Measurements from ENCODE around the gene GPR141.
A peak's percentile ranks its signal among the peaks of the same experiment; 100 is the strongest.
"Not testable (repeated sequence)": the region's sequence is repeated elsewhere in the genome, so short reads cannot be mapped to it uniquely, and the experiment has no call there.

GPR141 gene

DNA sequence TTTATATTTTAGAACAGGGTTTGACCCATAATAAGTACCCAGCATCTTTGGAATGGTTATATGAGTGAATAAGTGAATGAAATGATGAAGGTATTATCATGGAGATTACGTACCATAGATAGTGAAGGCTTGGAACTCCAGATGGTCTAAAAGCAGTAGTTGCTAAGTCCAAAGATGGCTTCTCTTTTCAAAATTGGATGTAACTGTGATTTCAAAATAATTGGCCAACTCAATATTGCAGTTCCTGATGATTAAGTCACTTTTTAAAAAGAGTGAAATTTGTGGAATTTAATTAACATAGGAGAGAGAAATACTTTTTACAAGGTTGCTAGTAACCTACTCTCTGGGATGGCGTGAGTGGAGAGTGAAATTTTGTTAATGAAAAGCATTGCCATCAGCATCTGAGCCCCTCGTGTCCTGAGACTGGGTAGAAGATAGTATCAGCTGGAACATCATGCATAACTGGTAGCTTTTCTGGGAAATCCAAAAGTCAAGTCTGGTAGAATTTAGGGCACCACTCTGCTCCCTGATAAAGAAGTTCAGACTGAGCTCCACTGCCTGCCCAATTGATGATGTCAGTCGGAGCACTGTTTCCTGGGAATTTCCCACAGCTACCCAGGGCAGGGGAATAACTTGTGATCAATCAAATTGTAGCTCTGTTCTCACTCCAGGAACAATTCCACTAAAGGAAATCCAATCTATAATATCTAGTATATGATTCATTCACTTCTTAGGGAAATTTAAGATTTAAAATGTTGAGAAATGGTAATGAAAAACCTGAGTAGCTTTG is 3.2 kb downstream of the GPR141 start:
- no peak for DNase-seq

- DNase-seq: peak; percentile 31
Observed at GRCh38 chr7:37690206-37690605, 6.6 kb downstream of the GPR141 start.

DNA sequence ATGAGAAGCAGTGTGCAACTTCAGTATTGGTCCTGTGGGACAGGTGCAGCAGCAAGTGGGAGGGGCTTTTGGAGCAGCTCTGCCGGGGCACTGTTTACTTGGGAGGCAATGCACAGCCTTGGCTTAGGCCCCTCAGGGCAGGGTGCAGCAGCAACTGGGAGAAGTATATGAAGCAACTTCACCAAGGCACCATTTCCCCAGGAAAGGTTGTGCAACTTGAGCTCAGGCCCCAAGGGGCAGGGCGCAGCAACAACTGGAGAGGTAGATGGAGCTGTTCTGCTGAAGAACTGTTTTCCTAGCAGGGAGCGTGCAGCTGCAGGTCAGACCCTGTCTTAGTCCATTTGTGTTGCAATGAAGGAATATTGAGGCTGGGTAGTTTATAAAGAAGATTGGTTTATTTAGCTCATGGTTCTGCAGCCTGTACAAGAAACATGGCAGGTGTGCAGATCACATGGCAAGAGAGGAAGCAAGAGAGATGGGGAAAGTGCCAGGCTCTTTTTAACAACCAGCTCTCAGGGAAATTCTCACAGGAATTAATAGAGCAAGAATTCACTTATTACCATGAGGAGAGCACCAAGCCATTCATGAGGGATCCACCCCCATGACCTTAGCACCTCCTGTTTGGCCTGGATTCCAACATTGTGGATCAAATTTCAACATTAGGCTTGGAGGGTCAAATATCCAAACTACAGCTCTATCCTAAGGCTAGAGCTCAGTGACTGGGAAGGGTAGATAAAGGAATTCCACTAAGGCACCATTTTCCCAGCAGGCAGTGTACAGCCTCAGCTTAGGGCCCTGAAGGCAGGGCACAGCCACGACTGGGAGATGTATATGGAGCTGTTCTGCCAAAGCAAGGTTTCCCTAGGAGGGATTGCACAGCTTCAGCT is 10.9 kb downstream of the GPR141 start:
- DNase-seq: peak; percentile 53

DNA sequence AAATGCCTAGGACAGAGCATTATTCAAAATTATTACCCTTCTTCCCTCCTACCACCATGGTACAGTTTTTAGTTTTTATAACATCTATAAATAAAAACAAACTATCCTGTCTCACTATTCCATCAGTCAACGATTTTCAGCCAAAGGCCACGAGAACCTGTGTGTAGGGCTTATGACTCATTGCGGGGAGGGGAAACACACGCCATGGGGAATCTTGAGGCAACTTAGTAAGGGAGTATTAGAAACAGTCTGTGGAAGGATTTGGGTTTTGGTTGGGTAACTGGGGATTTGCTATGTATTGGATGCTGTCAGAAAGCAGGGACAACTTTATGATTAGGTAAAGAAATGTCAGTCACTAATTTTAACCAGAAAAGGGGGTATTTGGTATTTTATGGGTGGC is 14.7 kb downstream of the GPR141 start:
- no peak for DNase-seq

DNA sequence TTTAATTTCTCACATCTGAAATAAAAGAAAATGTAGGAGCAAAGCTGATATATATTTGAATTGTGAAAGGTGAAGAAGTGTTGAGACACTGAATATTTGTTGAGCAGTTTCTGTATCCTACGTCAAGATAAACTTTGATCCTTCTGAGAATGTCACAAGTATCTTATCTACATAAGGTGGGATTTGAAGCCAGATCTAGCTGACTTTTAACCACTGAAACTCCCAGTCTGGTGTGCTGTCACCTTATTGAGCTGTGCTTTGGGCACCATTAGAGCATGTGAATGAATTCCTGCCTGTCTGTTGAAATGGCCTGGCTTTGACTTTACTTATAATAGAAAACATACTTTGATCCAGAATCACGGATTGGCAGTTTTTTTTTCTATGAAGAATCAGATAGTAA is 15.2 kb downstream of the GPR141 start:
- DNase-seq: no peak

GRCh38 chr7:37701769-37702168 is 18.2 kb downstream of the GPR141 start:
- DNase-seq: no peak

- no peak for DNase-seq
Observed at GRCh38 chr7:37703361-37703760, 19.8 kb downstream of the GPR141 start.

- DNase-seq: not testable (repeated sequence)
Observed at GRCh38 chr7:37704328-37704833, 20.8 kb downstream of the GPR141 start.

GRCh38 chr7:37705976-37706375 is 22.4 kb downstream of the GPR141 start:
- DNase-seq: no peak

GRCh38 chr7:37706804-37707203 is 23.2 kb downstream of the GPR141 start:
- no peak for DNase-seq

DNA sequence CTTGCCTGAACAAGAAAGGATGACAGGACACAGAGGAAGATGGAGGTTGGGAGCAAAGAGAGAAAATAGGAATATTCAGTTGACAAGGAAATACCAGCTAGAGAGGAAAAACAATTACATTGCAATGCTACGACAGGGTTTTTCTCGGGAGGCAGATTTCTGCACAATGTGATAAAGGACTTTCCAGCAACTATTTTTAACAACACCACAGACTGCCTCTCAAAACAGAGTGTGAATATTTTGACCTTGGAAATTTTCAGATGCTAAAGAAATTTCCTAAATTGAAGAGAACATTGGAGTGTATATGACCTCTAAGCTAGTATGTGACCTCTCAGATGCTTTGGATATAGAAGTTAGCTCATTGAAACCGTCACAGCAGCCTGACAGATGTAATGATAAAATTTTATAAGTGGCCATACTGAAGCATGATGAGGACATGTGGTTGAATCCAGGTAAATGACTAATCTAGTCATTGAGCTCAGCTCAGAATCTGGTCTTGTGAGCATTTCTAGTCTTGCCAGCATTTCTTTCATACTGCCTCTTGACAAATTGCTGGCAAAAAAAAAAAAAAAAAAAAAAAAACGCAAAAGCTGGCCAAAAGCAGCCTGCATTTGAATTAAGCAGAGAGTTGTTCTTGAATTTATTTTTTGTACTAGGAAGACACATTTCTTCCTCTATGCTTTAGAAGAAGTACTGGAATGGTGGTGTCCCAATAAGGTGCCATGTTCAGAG is 24.4 kb downstream of the GPR141 start:
- no peak for DNase-seq

DNA sequence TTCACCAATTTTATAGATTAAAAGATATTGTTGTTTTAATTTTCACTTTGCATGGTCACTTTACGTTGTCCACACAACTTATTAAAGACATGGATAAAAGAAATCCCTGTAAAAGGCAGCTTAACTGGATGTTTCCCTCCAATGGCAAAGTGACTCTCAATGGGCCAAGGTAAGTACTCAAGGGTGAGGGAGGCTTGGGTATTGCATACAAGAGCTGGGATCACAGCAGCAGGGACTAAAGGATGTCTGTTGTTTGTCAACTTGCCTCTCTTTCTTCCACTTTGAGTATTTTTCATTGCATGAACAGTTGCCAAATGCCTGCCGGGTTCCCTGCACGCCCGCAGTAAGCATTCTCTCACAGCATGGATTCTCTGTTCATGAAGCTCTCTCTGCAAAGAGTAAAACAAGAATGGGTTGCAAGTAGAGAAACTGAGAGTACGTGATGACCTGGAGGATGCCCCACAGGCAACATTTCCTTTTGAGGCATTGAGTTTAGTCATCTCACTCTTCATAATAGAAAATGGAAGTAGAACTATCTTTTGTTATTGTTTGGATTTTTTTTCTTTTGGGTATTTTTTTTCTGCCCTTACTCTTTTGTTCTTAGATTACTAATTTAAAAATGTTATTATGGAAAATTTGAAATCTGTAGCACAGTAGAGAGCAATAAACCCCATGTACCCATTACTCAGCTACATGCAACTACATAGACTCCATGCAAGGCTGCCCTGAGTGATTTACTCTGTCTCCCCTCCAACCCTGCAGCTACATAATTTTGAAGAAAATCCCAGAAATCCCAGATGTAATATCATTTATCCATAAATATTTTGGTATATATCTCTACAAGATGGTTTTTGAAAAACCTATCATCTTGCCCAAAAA is 26.3 kb downstream of the GPR141 start:
- DNase-seq: no peak

DNA sequence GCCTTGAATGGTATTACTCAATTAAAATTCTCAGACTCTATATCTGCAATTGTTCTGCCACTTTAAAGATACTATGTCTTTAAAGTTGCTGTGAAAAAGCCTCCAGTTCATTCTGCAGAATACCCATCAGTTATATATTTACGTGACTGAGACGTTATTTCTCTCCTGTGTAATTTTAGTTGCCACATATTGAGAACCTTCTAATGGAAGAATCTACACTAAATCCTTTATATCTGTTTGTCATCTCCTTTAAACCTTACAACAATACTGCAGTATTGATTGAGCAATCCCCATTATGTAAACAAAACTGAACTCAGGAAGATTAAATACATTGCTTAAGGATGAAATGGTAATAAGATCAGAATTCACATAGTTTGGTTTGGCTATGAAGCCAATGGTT is 30.0 kb downstream of the GPR141 start:
- DNase-seq: no peak

DNA sequence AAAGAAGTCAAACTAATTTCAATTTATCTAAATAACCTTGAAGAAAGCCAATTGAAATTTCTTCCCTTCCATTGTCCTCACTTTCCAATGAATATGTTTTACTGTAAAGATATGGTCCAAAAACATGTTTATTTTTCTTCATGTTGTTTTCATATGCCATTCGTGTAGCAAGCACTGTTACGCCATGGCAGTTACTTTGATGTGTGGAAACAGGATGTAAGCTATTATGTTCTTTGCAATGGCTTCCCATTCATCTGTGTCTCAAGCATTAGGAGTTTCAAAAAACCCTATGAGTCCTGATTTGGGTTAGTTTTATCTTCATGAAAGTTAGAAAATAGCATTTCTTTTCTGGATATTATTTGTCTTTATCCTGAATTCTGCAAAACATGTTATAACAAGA is 31.0 kb downstream of the GPR141 start:
- peak; percentile 54 for DNase-seq

DNA sequence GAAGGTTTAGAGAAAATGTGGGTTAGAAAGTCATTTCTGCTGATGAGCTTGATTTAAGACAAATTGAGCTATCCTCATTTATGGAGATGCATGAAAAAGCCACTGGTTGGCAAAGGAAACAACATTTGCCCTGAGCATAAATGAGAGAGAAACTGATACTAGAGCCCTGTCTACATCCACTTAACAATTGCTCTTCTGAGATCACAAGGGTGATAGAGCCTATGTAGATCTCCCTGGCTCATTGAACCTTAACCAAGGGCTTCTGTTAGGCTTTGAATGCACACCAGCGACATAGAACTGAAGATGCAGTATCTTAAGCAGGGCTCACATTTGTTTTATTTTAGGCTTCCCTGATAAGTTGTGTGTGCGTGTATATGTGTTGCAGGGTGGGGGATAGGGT is 35.0 kb downstream of the GPR141 start:
- no peak for DNase-seq

DNA sequence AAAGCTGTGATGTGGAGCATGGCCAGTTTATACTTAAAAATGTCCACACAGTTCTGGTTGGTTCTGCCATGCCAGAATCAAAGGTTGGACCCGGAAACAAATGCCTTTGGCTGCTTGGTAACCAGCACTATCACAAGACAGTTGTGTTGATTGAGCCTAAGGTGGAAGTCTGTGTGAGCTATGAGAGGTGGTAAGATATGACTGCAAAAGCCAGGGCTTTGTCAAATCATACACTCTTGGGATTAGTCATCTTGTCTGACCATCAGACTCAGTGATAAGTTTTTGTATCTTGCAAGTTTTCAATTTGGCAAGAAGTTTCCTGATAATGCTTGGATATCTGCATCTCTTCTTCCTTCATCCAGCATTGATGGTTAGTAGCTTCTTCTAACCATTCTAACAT is 35.5 kb downstream of the GPR141 start:
- DNase-seq: no peak

- DNase-seq: no peak
Observed at GRCh38 chr7:37724732-37725131, 41.2 kb downstream of the GPR141 start.

DNA sequence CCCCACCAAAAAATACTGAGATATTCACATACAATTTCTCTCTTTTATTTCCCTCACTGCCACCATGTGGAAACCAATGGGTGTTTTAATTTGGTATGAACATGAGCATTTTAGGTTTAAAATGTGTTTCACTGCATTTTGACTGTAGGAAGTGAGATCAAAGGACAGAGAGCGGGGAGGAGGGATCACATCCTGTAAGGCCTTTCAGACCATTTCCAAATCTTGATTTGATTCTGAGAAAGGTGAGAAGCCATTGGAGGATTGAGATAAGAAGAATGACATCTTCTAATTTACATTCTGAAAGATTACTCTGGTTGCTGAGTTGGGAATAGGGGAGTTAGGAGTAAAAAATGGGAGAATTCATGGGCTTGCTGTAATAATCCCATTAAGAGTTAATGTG is 42.5 kb downstream of the GPR141 start:
- no peak for DNase-seq

DNA sequence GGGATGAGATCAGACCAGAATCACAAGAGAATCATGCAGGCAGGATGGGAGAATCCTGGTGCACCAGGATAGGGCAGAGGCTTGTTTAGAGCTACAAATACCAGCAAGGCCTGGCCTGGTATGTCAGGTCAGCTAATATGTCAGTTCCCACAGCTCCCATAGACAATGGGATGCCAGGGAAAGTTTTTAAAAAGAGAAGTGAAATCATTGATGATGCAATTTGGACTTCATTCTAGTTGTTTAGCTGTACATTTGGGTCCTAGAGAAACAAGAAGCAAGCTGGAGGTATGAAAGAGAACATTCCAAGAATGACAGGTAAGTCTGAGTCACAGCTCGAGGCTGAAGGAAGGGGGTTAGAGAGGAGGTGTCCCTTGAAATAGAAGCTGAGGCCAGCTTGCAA is 45.2 kb downstream of the GPR141 start:
- DNase-seq: no peak

DNA sequence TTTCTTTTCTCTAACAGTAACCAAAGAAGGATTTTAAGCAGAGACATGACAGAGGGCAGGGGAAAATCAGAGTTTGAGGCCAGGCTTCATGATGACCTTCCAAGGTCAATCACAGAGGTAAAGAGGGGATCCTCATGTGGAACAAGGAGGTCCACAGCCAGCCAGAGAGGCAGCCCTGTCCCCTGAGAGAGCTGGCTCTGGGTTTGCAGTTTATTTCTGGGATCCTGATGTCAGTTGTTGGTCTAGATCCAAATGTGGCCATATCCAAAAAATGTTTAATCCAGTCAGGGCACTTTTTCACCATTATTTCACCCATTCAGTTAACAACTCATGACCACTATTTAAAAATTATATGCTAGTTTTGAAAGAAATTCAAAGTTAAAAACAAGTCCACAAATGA is 45.6 kb downstream of the GPR141 start:
- no peak for DNase-seq

GRCh38 chr7:37730501-37730900 is 46.9 kb downstream of the GPR141 start:
- no peak for DNase-seq

GRCh38 chr7:37732253-37732652 is 48.7 kb downstream of the GPR141 start:
- DNase-seq: peak; percentile 83

Data from hematopoietic multipotent progenitor cell treated with erythropoietin and hydrocortisone succinate and interleukin-3 and kit ligand, for 6 days (in vitro differentiated cells).